ENCODE measurements around the gene PDE11A.
A peak's percentile ranks its signal among the peaks of the same experiment; 100 is the strongest.
"Not testable (repeated sequence)": the region's sequence is repeated elsewhere in the genome, so short reads cannot be mapped to it uniquely, and the experiment has no call there.

Gene PDE11A

GRCh38 chr2:178072383-178073301 lies at the start of gene PDE11A:
PDE11A (minus strand) TSS chr2:178072777; CDS start chr2:178072437, 340 bp downstream.
- DNase-seq (ENCODE audit: low spot score): peak; percentile 94

- DNase-seq (ENCODE audit: low spot score): no peak
Measured at GRCh38 chr2:178119179-178119922, 46.8 kb upstream of the PDE11A start.

GRCh38 chr2:178117725-178118124 lies 45.1 kb upstream of the PDE11A start:
- no peak for DNase-seq (ENCODE audit: low spot score)

- DNase-seq (ENCODE audit: low spot score): no peak
Measured at GRCh38 chr2:178115271-178115670, 42.7 kb upstream of the PDE11A start.

GRCh38 chr2:178114462-178114861 lies 41.9 kb upstream of the PDE11A start:
- DNase-seq (ENCODE audit: low spot score): no peak

GRCh38 chr2:178112202-178113152 lies 39.9 kb upstream of the PDE11A start, which contains the start of gene RBM45:
RBM45 (plus strand) TSS chr2:178112437; CDS start chr2:178112547, 110 bp downstream.
- DNase-seq (ENCODE audit: low spot score): peak; percentile 94

GRCh38 chr2:178111743-178112142 lies 39.2 kb upstream of the PDE11A start:
- no peak for DNase-seq (ENCODE audit: low spot score)

GRCh38 chr2:178110681-178111080 lies 38.1 kb upstream of the PDE11A start:
- DNase-seq (ENCODE audit: low spot score): no peak

- peak; percentile 51 for DNase-seq (ENCODE audit: low spot score)
Measured at GRCh38 chr2:178109813-178110212, 37.2 kb upstream of the PDE11A start.

GRCh38 chr2:178108176-178108575 lies 35.6 kb upstream of the PDE11A start:
- no peak for DNase-seq (ENCODE audit: low spot score)

GRCh38 chr2:178106053-178106452 lies 33.5 kb upstream of the PDE11A start:
- DNase-seq (ENCODE audit: low spot score): no peak

GRCh38 chr2:178105566-178105965 lies 33.0 kb upstream of the PDE11A start:
- DNase-seq (ENCODE audit: low spot score): no peak

- peak; percentile 50 for DNase-seq (ENCODE audit: low spot score)
Measured at GRCh38 chr2:178101321-178102079, 28.9 kb upstream of the PDE11A start.

- no peak for DNase-seq (ENCODE audit: low spot score)
Measured at GRCh38 chr2:178093471-178093870, 20.9 kb upstream of the PDE11A start.

GRCh38 chr2:178088774-178089270 lies 16.2 kb upstream of the PDE11A start:
- no peak for DNase-seq (ENCODE audit: low spot score)

GRCh38 chr2:178084273-178084672 lies 11.7 kb upstream of the PDE11A start:
- DNase-seq (ENCODE audit: low spot score): no peak

- no peak for DNase-seq (ENCODE audit: low spot score)
Measured at GRCh38 chr2:178082408-178083045, 9.9 kb upstream of the PDE11A start.

- DNase-seq (ENCODE audit: low spot score): not testable (repeated sequence)
Measured at GRCh38 chr2:178079279-178079678, 6.7 kb upstream of the PDE11A start.

GRCh38 chr2:178076130-178076529 lies 3.6 kb upstream of the PDE11A start:
- no peak for DNase-seq (ENCODE audit: low spot score)

GRCh38 chr2:178075006-178075326 lies 2.4 kb upstream of the PDE11A start:
- DNase-seq (ENCODE audit: low spot score): peak; percentile 64
